ENCODE results near the gene KCMF1.
"Not testable (repeated sequence)": the region's sequence is repeated elsewhere in the genome, so short reads cannot be mapped to it uniquely, and the experiment has no call there.

The KCMF1 gene

DNA sequence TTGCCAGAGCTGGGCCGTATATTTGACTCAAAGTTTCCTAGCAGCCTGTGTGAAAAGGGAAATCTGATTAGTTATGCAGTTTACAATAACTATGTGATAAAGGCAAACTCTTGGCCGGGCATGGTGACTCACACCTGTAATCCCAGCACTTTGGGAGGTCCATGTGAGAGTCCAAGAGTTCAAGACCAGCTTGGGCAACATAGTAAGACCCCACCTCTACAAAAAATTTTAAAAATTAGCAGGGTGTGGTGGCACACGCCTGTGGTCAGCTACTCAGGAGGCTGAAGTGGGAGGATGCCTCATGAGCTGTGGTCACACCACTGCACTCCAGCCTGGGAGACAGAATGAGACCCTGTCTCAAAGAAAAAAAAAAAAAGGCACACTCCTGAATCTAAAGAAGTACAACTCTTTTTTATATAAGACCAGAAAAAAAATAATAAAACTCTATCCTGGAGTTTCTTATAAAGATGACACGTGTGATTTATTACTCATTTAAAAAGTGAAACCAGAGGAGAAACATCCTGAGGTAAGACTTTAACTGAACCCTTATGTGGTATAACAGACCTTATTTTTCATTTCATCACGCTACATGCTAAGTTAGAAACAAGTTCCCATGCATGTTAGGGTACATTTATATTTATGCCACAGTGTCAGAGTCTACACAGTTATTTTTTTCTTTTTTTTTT is 32.6 kb upstream of the KCMF1 start:
- no peak overlapping the region for H3K4me3 ChIP-seq (ENCODE audit: insufficient read length, low read depth)
- H3K4me1 ChIP-seq (ENCODE audit: insufficient read depth, insufficient read length), result no peaks in the 10 kb centered on the region
- H3K9ac ChIP-seq (ENCODE audit: insufficient read length, low read depth), result no peak overlapping the region
- no peaks in the 10 kb centered on the region for H3K36me3 ChIP-seq (ENCODE audit: insufficient read depth, insufficient read length, low read length)
- TF ChIP-seq YY1 (IDR thresholded peaks at IDR 0.05; ENCODE audit: insufficient read depth, insufficient read length), result no peak
- no peak for TF ChIP-seq ZNF274 (IDR thresholded peaks at IDR 0.05; ENCODE audit: low read depth, low read length)
- no peak for TF ChIP-seq SUZ12 (IDR thresholded peaks at IDR 0.05; ENCODE audit: extremely low read depth, insufficient read depth, insufficient read length)
- no peaks in the 10 kb centered on the region for H3K9me3 ChIP-seq (ENCODE audit: insufficient read depth, low read length)
- no peaks in the 10 kb centered on the region for H3K27me3 ChIP-seq (ENCODE audit: insufficient read depth, insufficient read length)
- DNase-seq (ENCODE audit: low read depth, low spot score), result no peak

GRCh38 chr2:84939426-84940087 is 31.4 kb upstream of the KCMF1 start:
- no peak for TF ChIP-seq YY1 (IDR thresholded peaks at IDR 0.05; ENCODE audit: insufficient read depth, insufficient read length)
- no peak for TF ChIP-seq SUZ12 (IDR thresholded peaks at IDR 0.05; ENCODE audit: extremely low read depth, insufficient read depth, insufficient read length)
- no peak for TF ChIP-seq ZNF274 (IDR thresholded peaks at IDR 0.05; ENCODE audit: low read depth, low read length)
- Histone ChIP-seq H3K9me3 (ENCODE audit: insufficient read depth, low read length) (no peaks in the 10 kb centered on the region), H3K27me3 (ENCODE audit: insufficient read depth, insufficient read length) (no peaks in the 10 kb centered on the region), H3K4me1 (ENCODE audit: insufficient read depth, insufficient read length) (no peaks in the 10 kb centered on the region), H3K36me3 (ENCODE audit: insufficient read depth, insufficient read length, low read length) (no peaks in the 10 kb centered on the region), H3K4me3 (ENCODE audit: insufficient read length, low read depth) (no peak overlapping the region), H3K9ac (ENCODE audit: insufficient read length, low read depth) (peak overlapping the region; percentile 1)
- no peak for DNase-seq (ENCODE audit: low read depth, low spot score)

DNA sequence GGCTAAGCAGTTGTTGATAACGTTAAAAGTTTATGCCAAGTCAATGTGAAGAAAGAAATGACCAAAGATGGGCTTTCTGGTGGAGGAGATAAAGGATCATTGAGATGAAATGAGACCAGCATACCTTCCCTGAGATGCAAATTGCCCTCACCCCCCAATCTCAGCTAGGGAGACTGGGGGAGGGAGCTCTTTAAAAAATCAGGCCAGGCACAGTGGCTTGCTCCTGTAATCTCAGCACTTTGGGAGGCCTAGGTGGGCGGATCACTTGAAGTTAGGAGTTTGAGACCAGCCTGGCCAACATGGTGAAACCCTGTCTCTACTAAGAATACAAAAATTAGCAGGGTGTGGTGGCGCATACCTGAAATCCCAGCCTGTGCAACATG is 30.9 kb upstream of the KCMF1 start:
- DNase-seq (ENCODE audit: low read depth, low spot score), result no peak
- H3K36me3 ChIP-seq (ENCODE audit: insufficient read depth, insufficient read length, low read length), result no peaks in the 10 kb centered on the region
- no peaks in the 10 kb centered on the region for H3K27me3 ChIP-seq (ENCODE audit: insufficient read depth, insufficient read length)
- H3K9ac ChIP-seq (ENCODE audit: insufficient read length, low read depth), result peak overlapping the region; percentile 1
- H3K9me3 ChIP-seq (ENCODE audit: insufficient read depth, low read length), result no peaks in the 10 kb centered on the region
- no peaks in the 10 kb centered on the region for H3K4me1 ChIP-seq (ENCODE audit: insufficient read depth, insufficient read length)
- TF ChIP-seq YY1 (IDR thresholded peaks at IDR 0.05; ENCODE audit: insufficient read depth, insufficient read length), result no peak
- TF ChIP-seq ZNF274 (IDR thresholded peaks at IDR 0.05; ENCODE audit: low read depth, low read length), result no peak
- TF ChIP-seq SUZ12 (IDR thresholded peaks at IDR 0.05; ENCODE audit: extremely low read depth, insufficient read depth, insufficient read length), result no peak
- H3K4me3 ChIP-seq (ENCODE audit: insufficient read length, low read depth), result no peak overlapping the region

DNA sequence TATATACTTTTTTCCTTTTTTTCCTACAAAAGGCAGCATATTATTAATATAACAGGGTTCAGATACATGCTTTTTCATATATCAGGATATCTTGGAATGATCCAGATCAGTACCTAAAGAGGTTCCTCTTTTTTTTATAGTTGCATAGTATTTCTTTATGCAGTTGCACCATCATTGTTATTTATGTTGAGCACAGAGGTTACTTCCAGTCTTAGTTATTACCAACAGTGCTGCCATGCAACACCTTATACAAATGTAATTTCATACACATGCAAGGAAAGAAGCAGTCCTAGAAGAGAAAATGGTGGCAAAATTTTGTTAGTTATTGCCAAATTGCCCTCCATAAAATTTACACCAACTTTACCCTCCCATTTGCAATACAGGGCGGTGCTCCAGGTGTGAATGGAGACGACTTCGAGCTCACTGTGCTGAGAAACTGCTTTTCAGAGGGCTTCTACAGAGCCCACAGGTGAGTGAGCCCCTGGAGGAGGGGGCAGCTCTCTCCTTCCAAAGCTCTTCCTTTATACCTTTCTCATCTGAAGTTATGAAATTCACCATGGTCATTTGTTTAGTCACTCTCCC is 30.0 kb upstream of the KCMF1 start:
- no peak overlapping the region for H3K4me3 ChIP-seq (ENCODE audit: insufficient read length, low read depth)
- H3K9me3 ChIP-seq (ENCODE audit: insufficient read depth, low read length), result no peaks in the 10 kb centered on the region
- DNase-seq (ENCODE audit: low read depth, low spot score), result no peak
- no peak overlapping the region for H3K9ac ChIP-seq (ENCODE audit: insufficient read length, low read depth)
- no peaks in the 10 kb centered on the region for H3K36me3 ChIP-seq (ENCODE audit: insufficient read depth, insufficient read length, low read length)
- TF ChIP-seq SUZ12 (IDR thresholded peaks at IDR 0.05; ENCODE audit: extremely low read depth, insufficient read depth, insufficient read length), result no peak
- TF ChIP-seq ZNF274 (IDR thresholded peaks at IDR 0.05; ENCODE audit: low read depth, low read length), result no peak
- no peak for TF ChIP-seq YY1 (IDR thresholded peaks at IDR 0.05; ENCODE audit: insufficient read depth, insufficient read length)
- H3K27me3 ChIP-seq (ENCODE audit: insufficient read depth, insufficient read length), result no peaks in the 10 kb centered on the region
- H3K4me1 ChIP-seq (ENCODE audit: insufficient read depth, insufficient read length), result no peaks in the 10 kb centered on the region

- no peaks in the 10 kb centered on the region for H3K9me3 ChIP-seq (ENCODE audit: insufficient read depth, low read length)
- no peaks in the 10 kb centered on the region for H3K27me3 ChIP-seq (ENCODE audit: insufficient read depth, insufficient read length)
- no peak for DNase-seq (ENCODE audit: low read depth, low spot score)
- H3K4me3 ChIP-seq (ENCODE audit: insufficient read length, low read depth), result no peak overlapping the region
- H3K4me1 ChIP-seq (ENCODE audit: insufficient read depth, insufficient read length), result peaks cover 2% of the 10 kb centered on the region
- no peak overlapping the region for H3K9ac ChIP-seq (ENCODE audit: insufficient read length, low read depth)
- no peaks in the 10 kb centered on the region for H3K36me3 ChIP-seq (ENCODE audit: insufficient read depth, insufficient read length, low read length)
- TF ChIP-seq SUZ12 (IDR thresholded peaks at IDR 0.05; ENCODE audit: extremely low read depth, insufficient read depth, insufficient read length) (no peak), ZNF274 (IDR thresholded peaks at IDR 0.05; ENCODE audit: low read depth, low read length) (no peak), YY1 (IDR thresholded peaks at IDR 0.05; ENCODE audit: insufficient read depth, insufficient read length) (no peak)
Observed at GRCh38 chr2:84942166-84942565, 28.8 kb upstream of the KCMF1 start.

DNA sequence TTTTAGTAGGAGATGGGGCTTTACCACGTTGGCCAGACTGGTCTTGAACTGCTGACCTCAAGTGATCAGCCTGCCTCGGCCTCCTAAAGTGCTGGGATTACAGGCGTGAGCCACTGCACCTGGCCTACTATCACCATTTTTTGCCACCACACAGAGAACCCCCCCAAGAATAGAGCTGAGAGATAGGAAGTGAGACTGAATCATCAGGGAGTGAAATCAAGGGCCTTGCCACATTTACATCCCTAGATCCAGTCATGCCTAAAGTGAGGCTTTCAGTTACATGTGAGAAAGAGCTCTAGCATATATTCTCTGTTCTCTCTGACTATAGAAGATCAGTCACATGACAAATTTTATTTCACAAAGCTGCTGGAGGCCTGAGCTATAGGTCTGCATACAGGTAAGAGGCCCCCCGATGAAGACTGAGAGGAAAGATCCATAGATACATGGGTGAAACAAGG is 28.0 kb upstream of the KCMF1 start:
- peaks cover 2% of the 10 kb centered on the region for H3K4me1 ChIP-seq (ENCODE audit: insufficient read depth, insufficient read length)
- no peaks in the 10 kb centered on the region for H3K27me3 ChIP-seq (ENCODE audit: insufficient read depth, insufficient read length)
- H3K4me3 ChIP-seq (ENCODE audit: insufficient read length, low read depth), result no peak overlapping the region
- no peak for TF ChIP-seq ZNF274 (IDR thresholded peaks at IDR 0.05; ENCODE audit: low read depth, low read length)
- TF ChIP-seq SUZ12 (IDR thresholded peaks at IDR 0.05; ENCODE audit: extremely low read depth, insufficient read depth, insufficient read length), result no peak
- TF ChIP-seq YY1 (IDR thresholded peaks at IDR 0.05; ENCODE audit: insufficient read depth, insufficient read length), result no peak
- H3K9ac ChIP-seq (ENCODE audit: insufficient read length, low read depth), result no peak overlapping the region
- no peaks in the 10 kb centered on the region for H3K9me3 ChIP-seq (ENCODE audit: insufficient read depth, low read length)
- DNase-seq (ENCODE audit: low read depth, low spot score), result no peak
- H3K36me3 ChIP-seq (ENCODE audit: insufficient read depth, insufficient read length, low read length), result no peaks in the 10 kb centered on the region

DNA sequence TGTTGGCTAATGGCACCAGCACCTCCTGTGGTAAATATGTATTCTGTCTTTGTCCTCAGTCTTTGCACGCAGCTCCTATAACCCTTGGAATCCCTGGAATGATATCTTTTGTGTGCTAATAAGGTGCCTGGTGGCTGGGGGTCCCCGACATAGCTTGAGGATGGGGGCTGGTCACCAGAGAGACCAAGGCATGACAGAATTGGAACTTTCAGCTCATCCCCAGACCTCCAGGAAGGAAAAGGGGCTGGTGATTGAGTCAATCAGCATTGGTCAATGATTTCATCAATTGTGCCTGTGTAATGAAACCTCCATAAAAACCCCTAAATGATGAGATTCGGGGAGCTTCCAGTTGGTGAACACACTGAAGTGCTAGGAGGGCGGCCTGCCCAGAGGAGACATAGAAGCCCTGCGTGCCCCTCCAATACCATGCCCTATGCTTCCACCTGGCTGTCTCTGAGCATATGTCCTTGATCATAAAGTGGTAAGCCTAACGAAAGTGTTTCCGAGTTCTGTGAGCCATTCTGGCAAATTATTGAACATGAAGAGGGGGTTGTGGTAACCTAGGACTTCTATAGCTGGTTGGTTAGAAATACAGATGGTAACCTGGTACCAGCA is 26.6 kb upstream of the KCMF1 start:
- no peak for TF ChIP-seq YY1 (IDR thresholded peaks at IDR 0.05; ENCODE audit: insufficient read depth, insufficient read length)
- TF ChIP-seq ZNF274 (IDR thresholded peaks at IDR 0.05; ENCODE audit: low read depth, low read length), result no peak
- TF ChIP-seq SUZ12 (IDR thresholded peaks at IDR 0.05; ENCODE audit: extremely low read depth, insufficient read depth, insufficient read length), result no peak
- DNase-seq (ENCODE audit: low read depth, low spot score), result no peak
- H3K4me3 ChIP-seq (ENCODE audit: insufficient read length, low read depth), result no peak overlapping the region
- H3K27me3 ChIP-seq (ENCODE audit: insufficient read depth, insufficient read length), result no peaks in the 10 kb centered on the region
- H3K9ac ChIP-seq (ENCODE audit: insufficient read length, low read depth), result no peak overlapping the region
- H3K4me1 ChIP-seq (ENCODE audit: insufficient read depth, insufficient read length), result peaks cover 2% of the 10 kb centered on the region
- H3K36me3 ChIP-seq (ENCODE audit: insufficient read depth, insufficient read length, low read length), result no peaks in the 10 kb centered on the region
- no peaks in the 10 kb centered on the region for H3K9me3 ChIP-seq (ENCODE audit: insufficient read depth, low read length)

GRCh38 chr2:84945838-84946203 is 25.1 kb upstream of the KCMF1 start:
- H3K4me3 ChIP-seq (ENCODE audit: insufficient read length, low read depth); H3K4me1 ChIP-seq (ENCODE audit: insufficient read depth, insufficient read length); H3K9ac ChIP-seq (ENCODE audit: insufficient read length, low read depth); H3K27me3 ChIP-seq (ENCODE audit: insufficient read depth, insufficient read length); H3K36me3 ChIP-seq (ENCODE audit: insufficient read depth, insufficient read length, low read length); H3K9me3 ChIP-seq (ENCODE audit: insufficient read depth, low read length); DNase-seq (ENCODE audit: low read depth, low spot score): not testable (repeated sequence)
